Right forelimb (tissue), 1 donor: ENCODE results near the gene ATP2A2.

ENCODE experiments used
- DNase-seq: peaks from one replicate; pipeline ENCODE4 v3.0.0-alpha.2; 2018

Gene ATP2A2

DNA sequence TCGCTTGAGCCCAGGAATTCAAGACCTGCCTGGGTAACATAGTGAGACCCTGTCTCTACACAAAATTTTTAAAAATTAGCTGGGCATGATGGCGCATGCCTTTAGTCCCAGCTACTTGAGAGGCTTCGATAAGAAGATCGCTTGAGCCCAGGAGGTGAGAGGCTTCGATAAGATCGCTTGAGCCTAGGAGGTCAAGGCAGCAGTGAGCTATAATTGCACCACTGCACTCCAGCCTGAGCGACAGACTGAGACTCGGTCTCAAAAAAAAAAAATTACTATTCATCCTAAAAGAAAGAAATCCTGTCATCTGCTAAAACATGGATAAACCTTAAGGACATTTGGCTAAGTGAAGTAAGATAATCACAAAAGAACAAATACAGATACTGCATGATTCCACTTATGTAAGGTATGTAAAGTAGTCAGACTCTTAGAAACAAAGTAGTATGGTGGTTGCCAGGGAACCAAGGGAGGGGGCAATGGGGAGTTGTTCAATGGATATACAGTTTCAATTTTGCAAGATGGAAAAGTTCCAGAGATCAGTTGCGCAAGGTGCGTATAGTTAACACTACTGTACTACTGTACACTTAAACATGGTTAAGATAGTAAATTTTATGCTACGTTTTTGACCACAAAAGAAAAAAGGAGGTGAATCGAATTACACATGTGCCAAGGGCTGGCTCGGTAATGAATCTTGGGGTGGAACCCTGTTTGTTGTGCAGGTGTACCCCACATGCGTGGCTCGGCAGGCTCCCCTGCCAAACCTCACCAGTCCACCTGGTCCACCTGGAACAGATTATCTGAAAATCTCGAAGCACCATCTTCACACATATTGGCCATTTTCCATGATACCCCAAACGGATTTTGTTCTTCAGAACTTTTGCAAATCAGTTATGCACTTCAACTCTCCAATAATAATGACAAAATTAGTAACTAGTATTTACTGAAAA lies 18.3 kb upstream of the ATP2A2 start:
- DNase-seq = no peak

DNA sequence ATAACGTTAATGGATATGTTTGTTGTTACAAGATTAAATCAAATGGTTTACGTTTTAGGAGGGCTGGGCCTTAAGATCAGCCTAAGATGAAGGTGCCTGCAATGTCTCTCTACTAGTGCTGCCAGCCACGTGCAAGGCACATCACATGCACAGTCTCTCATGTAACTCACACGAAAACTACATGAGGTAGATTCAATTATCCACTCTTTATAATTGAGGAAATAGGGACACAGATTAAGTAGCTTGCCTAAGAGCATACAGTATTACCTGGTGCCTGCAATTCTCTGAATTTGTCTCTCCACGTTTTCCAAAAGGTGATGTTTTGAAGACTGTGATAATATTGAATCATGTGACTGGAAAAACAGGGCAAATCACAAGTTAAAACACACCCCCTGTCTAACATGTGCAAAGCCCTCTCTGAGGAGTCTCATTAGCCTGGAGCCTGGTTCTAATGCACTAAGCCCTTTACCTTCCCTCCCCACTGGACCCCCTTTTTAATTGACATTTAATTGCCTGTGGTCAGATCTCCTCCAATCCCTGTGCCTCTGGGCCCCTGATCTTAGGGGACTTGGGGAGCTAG lies 14.6 kb upstream of the ATP2A2 start:
- no peak for DNase-seq

DNA sequence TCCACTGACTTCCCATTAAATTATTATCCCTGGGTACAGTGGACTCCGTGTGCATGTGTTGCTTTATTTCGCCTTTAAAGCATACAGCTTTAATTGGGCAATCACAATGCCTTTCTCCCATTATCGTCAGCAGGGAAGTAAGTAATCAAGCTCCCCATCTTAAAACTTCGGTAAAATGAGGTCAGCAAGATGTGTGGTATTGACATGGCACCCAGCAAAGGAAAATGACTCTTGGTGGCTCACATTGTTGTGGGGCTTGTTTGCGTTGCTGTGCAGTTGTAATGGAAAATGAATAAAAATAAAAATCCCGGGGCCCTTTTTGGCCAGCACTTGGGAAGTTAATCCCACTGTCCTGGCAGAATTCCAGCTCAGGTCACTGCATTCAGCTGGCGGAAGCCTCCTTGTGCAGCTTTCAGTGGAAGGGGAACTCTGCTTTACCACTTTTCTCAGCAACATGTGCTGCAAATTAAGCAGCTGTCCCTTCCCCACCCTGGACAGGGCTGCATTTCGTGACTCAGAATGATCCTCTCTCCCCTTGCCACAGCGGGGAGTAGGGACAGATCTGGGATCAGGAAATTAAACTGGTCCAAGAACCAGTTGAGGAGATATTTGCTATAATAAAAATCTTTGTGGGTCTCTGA lies 13.9 kb upstream of the ATP2A2 start:
- DNase-seq = peak; percentile 86

DNA sequence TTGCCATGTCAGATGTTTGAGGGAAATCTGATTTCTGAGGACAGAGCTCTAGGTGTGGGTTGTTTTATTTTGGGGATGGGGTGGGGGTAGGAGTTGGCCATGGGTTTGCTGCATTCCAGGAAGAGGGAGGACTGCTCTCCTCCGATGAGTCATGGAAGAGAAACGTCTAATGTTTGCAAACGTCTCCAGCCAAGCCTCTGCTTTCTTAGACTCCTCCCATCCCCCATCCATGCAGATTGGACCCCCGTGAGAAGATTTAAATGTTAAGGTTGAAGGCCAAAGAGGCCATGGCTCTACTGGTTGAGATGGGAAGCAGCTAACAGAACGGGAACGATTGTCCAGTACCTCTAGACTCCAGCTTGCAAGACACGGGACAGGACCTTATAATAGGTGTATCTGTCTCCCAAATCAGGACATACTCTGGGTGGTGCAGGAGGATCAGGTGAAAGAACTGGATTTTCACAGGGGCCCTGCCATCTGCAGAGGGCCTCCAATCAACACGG lies 11.4 kb upstream of the ATP2A2 start:
- DNase-seq = no peak

DNA sequence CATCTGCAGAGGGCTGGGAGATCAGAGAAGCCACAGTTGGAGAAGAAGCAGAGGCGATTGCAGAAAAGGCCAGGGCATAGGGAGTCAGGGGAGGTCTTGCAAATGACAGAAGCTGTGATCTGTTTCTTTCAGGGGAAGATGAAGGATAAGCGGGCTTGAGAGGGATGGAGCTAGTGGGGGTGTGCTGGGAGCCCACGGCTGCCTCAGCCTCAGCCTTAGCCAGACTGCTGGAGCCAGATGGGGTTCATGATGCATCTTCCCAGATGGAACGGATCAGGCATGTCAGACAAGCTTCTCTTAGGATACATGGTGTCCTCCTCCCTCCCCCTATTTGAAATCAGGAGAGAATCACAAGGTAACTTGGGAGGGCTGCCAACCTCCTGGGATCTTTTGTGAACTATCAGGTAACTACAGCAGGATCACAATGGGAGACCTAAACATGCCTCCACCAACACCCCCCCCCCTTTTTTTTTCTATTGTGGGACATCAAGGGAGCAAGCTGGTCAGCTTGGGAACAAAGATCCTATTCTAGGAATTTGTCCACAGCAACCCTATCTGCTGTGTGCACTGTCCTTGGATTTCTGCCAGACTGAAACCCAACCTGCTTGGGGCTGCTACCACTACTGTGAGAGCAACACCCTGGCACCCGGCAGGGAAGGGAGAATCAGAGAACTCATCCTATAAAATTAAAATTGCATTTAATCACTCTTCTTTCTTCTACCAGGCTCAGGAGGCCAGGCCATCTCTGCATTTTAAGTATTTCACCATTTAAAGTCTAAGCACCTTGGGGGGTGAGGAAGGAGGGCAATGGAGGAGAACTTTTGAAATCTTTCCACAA lies 10.7 kb upstream of the ATP2A2 start:
- DNase-seq = peak; percentile 60

DNA sequence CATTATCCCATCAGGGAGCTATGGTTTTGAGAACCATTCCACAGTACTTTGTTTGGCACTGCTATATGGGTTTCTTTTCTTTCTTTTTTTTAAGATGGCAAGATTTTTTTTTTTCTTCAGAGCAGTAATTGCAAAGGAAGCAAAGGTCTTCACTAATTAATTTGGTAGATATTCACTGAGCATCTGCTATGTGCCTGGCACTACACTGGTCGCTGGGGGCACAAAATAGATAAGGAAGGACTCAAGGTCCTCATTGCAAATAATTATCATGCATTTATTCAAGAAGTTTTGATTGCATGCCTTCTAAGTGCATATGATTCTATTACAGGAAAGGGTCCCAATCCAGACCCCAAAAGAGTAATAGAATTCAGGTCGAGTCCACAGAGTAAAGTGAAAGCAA lies 10.0 kb upstream of the ATP2A2 start:
- DNase-seq = no peak

DNA sequence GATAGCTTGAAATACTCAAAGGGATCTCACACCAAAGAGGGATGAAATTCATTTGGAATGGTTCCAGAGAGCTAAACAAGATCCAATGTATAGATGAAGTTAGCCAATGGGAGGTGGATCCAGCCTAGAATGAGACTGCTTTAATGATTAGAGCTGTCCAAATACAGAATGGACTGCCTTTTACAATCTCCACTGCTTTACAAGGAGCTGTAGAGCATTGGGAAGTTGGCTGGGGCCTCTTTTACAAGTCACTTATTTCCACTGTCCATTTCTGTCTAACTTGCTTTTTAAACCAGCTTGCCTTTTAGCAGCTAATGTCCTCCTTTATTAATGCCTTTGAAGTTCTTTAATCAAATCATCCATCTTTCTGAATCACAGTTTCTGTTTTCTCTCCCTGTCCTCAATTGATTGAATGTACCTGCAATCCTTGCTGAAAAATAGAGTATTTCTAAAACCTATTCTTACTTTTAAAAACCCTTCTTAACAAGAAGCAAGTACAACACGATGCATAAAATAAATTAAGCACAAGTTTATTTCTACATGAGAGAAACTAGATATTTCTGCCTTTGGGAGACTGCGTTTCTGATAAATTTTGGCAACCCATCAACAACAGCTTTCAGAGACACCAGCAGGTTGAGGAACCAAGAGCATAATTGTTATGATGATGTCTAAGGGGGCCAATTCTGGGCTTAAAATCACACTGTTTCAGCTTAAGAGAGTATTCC lies 3.4 kb upstream of the ATP2A2 start:
- no peak for DNase-seq

DNA sequence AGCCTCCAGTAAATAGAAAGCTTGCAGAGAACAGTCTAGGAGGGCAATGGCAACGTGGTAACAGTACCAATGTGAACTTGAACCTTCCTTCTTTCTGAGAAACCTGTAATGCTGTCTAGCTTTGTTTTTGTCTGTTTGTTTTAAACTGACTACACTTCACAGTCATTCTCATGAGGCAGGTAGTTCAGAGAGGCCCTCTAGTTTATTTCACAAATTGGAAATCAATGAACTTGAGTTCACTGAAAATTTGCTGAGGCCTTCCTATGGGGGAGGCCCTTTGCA lies 2.9 kb upstream of the ATP2A2 start:
- DNase-seq = no peak

DNA sequence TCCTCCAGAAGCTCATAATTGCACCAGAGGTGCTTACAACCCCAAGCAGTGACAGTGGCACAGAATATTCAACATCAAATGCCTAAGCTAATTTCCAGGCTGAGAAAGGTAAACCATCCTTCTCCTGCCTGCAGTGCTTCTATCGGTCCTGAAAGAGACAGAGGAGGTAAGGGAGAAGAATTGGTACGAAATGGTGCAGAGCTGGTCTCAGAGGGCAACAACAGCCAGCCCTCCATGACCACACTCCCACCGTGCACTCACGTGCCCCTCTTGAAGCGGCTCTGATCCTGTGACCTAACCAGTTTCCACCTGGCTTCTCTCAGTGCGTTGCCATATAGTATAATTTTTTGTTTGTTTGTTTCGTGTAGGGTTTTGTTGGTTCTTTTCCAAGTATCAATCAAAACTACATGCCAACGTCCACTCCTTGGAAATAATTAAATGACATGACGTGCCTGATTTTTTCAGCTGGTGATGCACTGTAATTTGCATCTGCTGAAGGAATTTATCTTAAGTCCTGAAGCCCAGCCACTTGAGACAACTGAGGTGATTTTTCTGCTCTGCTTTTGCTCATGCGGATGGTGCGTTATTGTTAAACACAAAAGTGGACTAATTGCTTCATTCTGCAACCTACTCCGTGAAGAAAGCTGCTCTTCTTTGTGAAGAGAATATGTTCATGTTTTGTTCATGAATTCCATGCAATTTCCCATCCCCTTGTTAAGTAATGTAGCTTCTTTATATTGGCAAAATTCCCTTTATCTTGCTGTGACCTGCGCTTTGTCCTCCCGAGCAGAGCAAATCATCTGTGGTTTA lies 1.3 kb upstream of the ATP2A2 start:
- DNase-seq = no peak

DNA sequence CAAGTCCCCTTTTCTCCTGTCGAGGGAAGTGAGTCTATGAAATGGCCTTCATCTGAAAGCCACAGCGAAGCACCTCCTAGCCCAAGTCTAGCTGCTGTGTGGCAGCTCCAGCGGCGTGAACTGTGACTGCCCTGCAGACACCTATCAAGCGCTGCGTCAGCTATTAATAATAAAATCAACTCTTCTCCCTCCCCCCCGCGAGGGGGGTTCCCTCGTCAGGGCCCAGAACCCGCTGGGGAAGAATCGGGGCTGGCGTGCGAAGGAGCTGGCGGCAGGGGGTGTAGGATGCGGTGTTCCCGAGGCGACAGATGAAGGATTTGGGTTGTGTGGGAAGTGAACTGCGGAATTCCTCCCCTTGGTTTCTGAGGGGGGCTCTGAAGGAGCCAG lies 662 bp upstream of the ATP2A2 start:
- no peak for DNase-seq

DNA sequence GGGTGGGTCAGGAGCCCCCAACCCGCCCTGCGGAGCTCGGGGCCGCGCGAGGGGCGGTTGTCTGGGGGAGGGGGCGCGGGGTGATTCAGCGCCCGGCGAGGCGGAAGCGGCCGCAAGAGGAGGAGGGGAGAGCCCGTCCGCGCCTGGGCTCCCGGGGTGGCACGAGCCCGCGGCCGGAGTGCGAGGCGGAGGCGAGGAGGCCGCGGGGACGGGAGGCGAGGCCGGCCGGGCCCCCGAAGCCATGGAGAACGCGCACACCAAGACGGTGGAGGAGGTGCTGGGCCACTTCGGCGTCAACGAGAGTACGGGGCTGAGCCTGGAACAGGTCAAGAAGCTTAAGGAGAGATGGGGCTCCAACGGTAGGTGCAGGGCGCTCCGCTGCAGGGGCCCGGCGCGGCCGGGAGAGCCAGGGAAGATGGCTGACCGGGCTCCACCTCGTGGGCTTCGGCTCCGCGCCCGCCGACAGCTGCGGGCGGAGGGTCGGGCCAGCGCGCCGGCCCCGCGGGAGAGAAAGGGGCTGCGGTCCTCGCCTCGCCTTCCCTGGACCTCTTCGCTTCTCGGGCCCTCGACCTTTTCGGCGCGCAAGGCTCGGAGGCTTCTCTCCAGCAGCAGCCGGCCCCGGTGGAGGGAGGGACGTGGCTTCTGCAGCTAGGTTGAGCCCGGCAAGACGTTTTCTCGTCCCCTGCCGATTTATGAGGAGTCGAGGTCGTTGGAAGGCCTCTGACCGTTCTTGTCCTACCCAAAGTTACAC lies 677 bp downstream of the ATP2A2 start:
- peak; percentile 72 for DNase-seq

DNA sequence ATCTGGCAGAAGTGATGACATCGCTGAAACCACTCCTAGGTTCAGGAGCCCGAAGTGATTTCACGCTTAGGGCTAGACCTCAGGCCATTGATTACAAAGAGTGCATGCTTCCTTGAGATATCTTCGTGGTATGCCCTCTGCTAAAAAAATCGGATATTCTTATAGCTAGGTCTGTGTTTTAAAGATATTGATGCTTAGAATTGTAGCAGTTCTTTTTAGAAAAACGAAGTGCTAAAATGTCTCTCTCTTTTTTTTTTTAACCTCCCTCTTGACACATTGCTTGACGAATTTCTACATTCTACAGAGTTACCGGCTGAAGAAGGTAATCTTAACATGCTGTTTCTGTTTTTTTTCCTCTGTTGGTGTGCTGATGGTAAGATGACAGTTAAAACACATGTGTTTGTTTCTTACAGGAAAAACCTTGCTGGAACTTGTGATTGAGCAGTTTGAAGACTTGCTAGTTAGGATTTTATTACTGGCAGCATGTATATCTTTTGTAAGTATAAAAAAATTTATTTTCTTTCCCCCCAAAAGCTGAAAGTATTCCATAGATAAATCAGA lies 1.3 kb downstream of the ATP2A2 start:
- DNase-seq = no peak

DNA sequence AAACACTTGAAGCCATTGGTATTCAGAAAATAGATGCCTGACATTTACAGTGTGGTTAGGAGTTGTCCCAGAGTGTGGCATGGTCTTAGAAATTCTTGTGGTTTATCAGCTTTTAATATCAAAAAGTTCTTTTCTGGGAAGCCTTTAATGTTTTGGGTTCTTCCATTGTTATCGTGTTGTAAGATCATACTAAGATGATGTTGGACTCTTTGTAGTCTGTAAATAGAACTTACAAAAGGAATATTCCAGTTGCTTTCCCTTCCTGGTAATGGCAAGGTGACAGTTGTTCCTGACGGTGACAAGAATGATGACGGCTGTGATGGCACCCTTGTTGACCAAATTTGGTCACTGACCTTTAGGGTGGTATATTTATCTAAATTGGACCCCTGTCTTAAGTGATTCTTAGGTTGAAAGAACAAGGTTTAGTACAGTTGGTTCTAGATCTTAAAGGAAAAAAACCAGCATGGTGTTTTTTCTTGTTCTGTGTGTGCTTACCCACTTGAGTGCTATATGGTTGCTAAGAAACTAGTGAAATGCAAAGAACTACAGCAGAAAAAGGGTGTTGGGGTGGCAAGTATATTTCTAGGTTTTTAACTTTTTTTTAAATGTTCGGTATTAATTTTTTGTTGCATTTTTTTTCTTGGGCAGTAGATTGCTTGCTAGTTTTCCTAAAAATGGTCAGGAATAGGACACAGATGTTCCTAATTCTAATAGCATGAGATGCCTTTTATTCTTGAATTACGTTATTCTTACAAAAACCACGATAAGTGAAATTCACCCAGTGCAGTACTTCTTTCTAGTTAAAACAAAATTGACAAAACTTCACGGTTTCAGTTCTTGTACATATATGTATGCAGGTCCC lies 2.1 kb downstream of the ATP2A2 start:
- no peak for DNase-seq

DNA sequence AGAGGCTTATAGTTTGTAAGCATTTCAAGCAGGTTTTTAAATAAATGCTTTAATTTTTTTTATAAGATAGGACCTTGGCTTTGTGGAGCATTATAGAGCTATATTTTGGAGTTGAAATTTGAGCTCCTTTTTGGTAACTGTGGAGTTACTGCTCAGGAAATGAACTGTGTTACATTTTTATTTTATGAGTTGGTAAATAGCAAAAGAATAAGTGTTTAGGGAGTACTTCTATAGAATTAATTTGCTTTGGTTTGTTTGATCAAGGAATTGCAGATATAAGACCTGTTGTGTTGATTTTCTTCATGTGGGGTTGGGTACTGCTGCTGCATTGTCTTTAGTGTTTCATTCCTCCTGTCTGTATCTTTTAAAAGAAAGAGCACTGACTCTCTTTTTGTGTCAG lies 3.5 kb downstream of the ATP2A2 start:
- DNase-seq = no peak

DNA sequence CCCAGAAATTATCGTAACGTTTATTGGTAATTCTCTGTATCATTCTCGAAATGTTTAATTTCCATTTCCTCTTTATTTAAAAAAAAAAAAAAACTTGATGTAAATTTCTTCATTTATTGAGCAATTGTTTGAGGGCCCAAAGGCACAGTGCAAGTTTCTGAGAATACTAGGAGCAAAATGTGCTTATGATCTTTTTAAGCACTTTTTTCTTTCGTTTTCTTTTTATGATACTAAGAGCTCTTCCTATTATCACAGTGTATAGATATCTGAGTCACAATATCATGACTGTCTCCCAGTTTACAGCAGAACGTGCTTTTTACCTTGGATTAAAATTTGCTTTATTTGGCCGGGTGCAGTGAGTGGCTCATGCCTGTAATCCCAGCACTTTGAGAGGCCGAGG lies 5.6 kb downstream of the ATP2A2 start:
- no peak for DNase-seq

DNA sequence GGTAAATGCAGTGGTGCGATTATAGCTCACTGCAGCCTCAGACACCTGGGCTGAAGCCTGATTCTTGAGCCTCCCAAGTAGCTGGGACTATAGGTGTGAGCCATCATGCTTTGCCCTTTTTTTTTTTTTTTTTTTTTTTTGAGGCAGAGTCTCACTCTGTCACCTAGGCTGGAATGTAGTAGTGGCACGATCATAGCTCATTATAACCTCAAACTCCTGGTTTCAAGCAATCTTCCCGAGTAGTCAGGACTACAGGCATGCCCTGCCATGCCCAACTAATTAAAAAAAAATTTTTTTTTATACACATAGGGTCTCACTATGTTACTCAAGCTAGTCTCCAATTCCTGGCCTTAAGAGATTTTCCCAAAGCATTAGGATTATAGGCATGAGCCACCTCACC lies 6.9 kb downstream of the ATP2A2 start:
- no peak for DNase-seq

DNA sequence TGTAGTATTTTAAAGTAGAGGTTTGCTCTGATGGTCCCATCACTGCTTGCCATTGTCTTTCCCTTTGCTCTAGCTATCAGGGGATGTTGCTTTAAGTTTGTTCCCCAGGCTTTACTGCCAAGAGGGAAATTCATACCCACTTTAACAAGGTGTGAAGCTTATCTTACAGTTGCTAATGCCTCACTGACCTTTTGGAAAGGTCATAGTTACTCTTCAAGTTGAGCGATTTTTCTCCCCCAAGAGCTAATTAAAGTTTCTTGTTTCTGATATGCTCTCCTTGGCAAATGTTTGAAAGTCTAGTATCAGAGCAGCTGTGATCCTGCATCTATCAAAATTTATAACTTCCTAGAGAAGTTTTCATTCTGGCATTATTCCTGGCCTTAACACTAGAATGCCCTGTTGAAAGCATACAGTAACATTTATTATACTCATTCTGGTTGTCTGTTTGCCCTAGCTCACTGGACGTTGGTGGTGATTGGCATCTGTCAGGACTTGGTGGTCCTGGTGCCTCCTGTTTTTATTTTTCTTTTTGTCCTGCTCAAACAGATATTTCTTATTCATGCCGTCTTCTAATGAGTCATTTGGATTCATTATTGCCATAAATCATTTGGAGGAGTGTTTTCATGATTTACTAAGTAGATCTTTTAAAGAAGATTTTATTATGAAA lies 8.1 kb downstream of the ATP2A2 start:
- DNase-seq = no peak

DNA sequence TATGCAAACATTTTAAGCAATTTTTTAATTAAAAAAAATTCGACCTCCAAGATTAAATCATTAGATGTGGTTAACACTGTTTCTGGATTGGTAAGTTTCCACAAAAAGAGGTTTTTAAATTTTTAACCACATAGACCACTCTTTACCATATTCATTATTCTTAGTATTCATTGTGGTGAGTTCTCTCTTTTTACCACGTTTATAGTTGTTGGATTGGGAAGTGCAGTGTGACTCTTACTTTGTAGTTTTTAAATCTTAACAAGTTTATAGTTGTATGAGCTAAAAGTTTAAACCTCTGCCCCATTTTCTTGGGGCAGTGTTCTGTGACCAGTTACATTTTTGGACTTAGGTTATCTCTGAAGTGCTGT lies 8.6 kb downstream of the ATP2A2 start:
- DNase-seq = no peak
